Measurements from ENCODE around the gene SIX5.

SIX5 gene

DNA sequence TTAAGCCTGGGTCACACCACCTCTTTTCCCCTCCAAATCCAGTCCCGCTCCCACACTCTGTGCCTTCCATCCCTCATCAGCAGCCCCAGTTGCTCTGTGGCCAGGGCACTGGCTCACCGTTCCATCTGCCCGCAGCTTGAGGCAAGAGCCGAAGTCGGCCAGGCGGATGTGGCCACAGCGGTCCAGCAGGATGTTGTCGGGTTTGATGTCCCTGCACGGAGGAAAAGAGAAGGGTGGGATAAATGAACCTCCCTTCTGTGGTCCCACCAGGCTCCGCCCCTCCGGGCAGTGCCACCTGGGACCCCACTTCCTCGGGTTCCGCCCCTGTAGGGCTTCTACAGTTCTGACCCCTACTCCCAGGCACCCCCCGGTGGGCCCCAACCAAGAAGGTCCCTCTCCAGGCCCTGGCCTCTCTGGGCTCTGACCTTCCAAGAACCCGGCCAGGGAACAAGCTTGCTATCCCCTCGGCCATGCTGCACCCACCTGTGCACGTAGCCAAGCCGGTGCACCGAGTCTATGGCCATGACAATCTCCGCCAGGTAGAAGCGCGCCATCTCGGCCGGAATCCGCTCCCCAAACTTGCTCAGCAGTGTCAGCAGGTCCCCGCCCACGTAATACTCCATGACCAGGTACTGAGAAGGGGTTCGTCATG, 9.1 kb upstream of the SIX5 start:
- TF ChIP-seq, protein P1, sequence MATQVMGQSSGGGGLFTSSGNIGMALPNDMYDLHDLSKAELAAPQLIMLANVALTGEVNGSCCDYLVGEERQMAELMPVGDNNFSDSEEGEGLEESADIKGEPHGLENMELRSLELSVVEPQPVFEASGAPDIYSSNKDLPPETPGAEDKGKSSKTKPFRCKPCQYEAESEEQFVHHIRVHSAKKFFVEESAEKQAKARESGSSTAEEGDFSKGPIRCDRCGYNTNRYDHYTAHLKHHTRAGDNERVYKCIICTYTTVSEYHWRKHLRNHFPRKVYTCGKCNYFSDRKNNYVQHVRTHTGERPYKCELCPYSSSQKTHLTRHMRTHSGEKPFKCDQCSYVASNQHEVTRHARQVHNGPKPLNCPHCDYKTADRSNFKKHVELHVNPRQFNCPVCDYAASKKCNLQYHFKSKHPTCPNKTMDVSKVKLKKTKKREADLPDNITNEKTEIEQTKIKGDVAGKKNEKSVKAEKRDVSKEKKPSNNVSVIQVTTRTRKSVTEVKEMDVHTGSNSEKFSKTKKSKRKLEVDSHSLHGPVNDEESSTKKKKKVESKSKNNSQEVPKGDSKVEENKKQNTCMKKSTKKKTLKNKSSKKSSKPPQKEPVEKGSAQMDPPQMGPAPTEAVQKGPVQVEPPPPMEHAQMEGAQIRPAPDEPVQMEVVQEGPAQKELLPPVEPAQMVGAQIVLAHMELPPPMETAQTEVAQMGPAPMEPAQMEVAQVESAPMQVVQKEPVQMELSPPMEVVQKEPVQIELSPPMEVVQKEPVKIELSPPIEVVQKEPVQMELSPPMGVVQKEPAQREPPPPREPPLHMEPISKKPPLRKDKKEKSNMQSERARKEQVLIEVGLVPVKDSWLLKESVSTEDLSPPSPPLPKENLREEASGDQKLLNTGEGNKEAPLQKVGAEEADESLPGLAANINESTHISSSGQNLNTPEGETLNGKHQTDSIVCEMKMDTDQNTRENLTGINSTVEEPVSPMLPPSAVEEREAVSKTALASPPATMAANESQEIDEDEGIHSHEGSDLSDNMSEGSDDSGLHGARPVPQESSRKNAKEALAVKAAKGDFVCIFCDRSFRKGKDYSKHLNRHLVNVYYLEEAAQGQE (IDR thresholded peaks at IDR 0.05; ENCODE audit: insufficient read depth in 1 of 2, low read depth in 2 of 2, low read length in 2 of 2), result no peak
- TF ChIP-seq POLR2AphosphoS5 (IDR thresholded peaks at IDR 0.05; ENCODE audit: low read depth, low read length) (no peak), TAF1 (IDR thresholded peaks at IDR 0.05; ENCODE audit: borderline replicate concordance, insufficient read depth, low read length) (no peak), SIN3A (IDR thresholded peaks at IDR 0.05; ENCODE audit: borderline replicate concordance, insufficient read depth, low read length) (no peak), FOXP2 (optimal IDR thresholded peaks at IDR 0.05; ENCODE audit: borderline replicate concordance, extremely low read depth, extremely low read length, insufficient read depth) (no peak)

DNA sequence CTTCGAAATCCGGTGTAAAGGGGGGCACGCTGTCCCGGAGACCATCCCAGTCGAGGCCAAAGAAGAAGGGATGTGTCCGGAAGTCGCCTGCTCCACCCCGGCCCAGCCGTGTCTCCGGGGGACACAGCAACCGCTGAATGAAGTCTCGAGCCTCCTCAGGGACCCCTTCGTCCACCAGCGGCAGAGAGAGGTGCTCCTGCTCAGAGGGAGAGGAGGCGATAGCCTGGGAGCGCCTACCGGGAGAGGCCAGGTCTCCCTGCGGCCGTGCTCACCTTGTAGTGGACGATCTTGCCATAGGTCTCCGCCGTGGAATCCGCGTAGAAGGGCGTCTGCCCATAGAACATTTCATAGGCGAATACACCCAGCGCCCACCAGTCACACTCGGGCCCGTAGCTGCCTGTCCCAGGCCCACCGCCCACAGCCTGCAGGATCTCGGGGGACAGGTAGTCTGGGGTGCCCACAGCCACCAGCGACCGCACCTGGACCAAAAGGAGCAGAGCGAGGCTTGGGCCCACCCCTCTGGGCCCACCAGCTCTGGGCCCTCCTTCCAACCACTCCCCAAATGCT, 8.4 kb upstream of the SIX5 start:
- TF ChIP-seq, protein P1 (IDR thresholded peaks at IDR 0.05; ENCODE audit: insufficient read depth in 1 of 2, low read depth in 2 of 2, low read length in 2 of 2), result no peak
- TF ChIP-seq SIN3A (IDR thresholded peaks at IDR 0.05; ENCODE audit: borderline replicate concordance, insufficient read depth, low read length) (no peak), FOXP2 (optimal IDR thresholded peaks at IDR 0.05; ENCODE audit: borderline replicate concordance, extremely low read depth, extremely low read length, insufficient read depth) (no peak), TAF1 (IDR thresholded peaks at IDR 0.05; ENCODE audit: borderline replicate concordance, insufficient read depth, low read length) (no peak), POLR2AphosphoS5 (IDR thresholded peaks at IDR 0.05; ENCODE audit: low read depth, low read length) (no peak)

DNA sequence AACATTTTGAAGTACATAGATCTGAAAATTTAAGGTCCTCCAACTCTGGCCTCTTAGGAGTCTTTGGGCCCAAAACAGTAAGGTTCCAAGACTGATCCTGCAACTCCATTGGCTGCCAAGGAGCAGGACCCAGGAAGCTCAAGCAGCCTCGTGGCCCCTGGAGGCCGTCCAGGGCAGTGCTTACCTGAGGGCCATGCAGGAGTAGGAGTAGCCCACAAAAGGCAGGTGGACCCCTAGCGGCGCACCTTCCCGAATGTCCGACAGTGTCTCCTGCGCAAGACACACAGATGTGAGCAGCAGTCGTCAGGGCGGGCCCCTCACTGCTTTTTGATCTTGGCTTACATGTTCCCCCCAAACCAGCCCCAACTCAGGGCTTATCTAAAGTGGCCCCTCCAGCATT, 5.7 kb upstream of the SIX5 start:
- TF ChIP-seq POLR2AphosphoS5 (IDR thresholded peaks at IDR 0.05; ENCODE audit: low read depth, low read length) (no peak), FOXP2 (optimal IDR thresholded peaks at IDR 0.05; ENCODE audit: borderline replicate concordance, extremely low read depth, extremely low read length, insufficient read depth) (no peak), TAF1 (IDR thresholded peaks at IDR 0.05; ENCODE audit: borderline replicate concordance, insufficient read depth, low read length) (no peak), SIN3A (IDR thresholded peaks at IDR 0.05; ENCODE audit: borderline replicate concordance, insufficient read depth, low read length) (no peak)
- TF ChIP-seq, protein P1 (IDR thresholded peaks at IDR 0.05; ENCODE audit: insufficient read depth in 1 of 2, low read depth in 2 of 2, low read length in 2 of 2), result no peak

DNA sequence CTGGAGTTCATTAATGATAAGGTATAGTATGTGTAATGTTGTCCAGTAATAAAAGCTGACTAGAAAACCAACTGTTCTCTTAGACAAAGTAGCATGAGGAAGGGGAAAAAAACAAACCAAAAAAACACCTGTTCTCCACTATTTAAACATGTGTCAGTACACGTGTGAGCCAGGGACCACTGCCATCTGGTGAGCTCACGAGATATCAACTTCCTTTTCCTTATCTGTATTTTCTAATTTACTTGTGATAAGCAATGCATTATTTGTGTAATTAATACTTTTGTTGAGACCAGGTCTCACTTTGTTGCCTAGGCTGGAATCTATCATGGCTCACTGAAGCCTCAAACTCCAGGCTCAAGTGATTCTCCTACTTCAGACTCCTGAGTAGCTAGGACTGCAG, 4.3 kb upstream of the SIX5 start:
- TF ChIP-seq SIN3A (IDR thresholded peaks at IDR 0.05; ENCODE audit: borderline replicate concordance, insufficient read depth, low read length) (no peak), POLR2AphosphoS5 (IDR thresholded peaks at IDR 0.05; ENCODE audit: low read depth, low read length) (no peak), FOXP2 (optimal IDR thresholded peaks at IDR 0.05; ENCODE audit: borderline replicate concordance, extremely low read depth, extremely low read length, insufficient read depth) (no peak), TAF1 (IDR thresholded peaks at IDR 0.05; ENCODE audit: borderline replicate concordance, insufficient read depth, low read length) (no peak)
- TF ChIP-seq, protein P1 (IDR thresholded peaks at IDR 0.05; ENCODE audit: insufficient read depth in 1 of 2, low read depth in 2 of 2, low read length in 2 of 2), result no peak
